ENCODE data around the gene OR11L1. TPM values are rescaled to one million over a fixed set of nuclear protein-coding genes. Genes with fewer than 3 reads are reported as not detected.

The OR11L1 gene
- total and polyA plus RNA-seq, 2 experiments from 2014 or later = not detected

DNA sequence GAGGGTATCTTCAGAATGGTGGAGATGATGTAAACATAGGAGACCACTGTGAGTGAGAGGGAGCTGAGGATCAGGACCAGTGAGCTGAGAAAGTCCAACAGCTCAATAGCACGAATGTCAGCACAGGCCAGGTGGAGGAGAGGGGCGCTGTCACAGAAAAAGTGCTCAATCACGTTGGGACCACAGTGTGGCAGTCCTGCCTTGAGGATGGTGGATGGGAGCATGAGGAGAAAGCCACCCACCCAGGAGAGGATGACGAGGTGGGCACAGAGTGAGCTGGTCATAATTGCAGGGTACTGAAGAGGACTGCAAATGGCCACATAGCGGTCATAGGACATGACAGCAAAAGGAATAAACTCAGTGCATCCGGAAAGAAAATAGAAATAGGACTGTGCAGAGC, 8.1 kb downstream of the OR11L1 start:
- no peak overlapping the region for H3K27ac ChIP-seq
- 49% methylated on average over 6 of the region's 6 CpGs for WGBS (ENCODE audit: low lambda C conversion rate, missing lambda C conversion rate)
- no peak for TF ChIP-seq EZH2 (IDR thresholded peaks at IDR 0.05; ENCODE audit: borderline replicate concordance)
- TF ChIP-seq, protein P1, sequence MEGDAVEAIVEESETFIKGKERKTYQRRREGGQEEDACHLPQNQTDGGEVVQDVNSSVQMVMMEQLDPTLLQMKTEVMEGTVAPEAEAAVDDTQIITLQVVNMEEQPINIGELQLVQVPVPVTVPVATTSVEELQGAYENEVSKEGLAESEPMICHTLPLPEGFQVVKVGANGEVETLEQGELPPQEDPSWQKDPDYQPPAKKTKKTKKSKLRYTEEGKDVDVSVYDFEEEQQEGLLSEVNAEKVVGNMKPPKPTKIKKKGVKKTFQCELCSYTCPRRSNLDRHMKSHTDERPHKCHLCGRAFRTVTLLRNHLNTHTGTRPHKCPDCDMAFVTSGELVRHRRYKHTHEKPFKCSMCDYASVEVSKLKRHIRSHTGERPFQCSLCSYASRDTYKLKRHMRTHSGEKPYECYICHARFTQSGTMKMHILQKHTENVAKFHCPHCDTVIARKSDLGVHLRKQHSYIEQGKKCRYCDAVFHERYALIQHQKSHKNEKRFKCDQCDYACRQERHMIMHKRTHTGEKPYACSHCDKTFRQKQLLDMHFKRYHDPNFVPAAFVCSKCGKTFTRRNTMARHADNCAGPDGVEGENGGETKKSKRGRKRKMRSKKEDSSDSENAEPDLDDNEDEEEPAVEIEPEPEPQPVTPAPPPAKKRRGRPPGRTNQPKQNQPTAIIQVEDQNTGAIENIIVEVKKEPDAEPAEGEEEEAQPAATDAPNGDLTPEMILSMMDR (IDR thresholded peaks at IDR 0.05; ENCODE audit: poor library complexity) = no peak
- no peak for TF ChIP-seq EZH2phosphoT487 (IDR thresholded peaks at IDR 0.05; ENCODE audit: low read depth, severe bottlenecking, unreplicated experiment)

DNA sequence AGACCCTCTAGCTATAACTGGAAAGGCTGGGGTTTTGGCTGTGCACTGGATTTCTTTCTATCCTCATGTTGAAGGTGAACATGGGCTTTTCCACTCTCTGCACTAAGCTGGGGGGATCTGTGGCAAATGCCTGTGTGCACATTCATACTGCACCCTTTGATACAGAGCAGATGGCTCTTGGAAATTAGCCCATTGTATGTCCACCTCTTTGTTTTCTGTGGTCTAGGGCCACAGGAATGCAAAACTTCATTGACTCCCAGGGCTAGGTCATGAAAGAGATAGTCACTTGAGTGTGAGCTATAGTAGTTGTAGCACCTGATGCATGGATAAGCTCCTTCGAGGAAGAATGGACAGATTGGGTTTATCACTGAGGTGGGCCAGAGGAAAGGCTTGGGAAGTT, 12.0 kb downstream of the OR11L1 start:
- Histone ChIP-seq H3K36me3 (replicated peaks; ENCODE audit: insufficient read depth, low read depth) (no peaks in the 10 kb centered on the region), H3K9me3 (ENCODE audit: low read depth) (peaks cover 2% of the 10 kb centered on the region), H3K79me2 (no peaks in the 10 kb centered on the region), H3K4me3 (no peak overlapping the region), H3K9me2 (replicated peaks; ENCODE audit: insufficient read depth) (no peaks in the 10 kb centered on the region), H2AFZ (no peak overlapping the region), H3K27me3 (no peaks in the 10 kb centered on the region), H3K4me1 (ENCODE audit: insufficient read depth) (no peaks in the 10 kb centered on the region), H3K27ac (no peak overlapping the region), H3K4me2 (no peak overlapping the region), H4K20me1 (ENCODE audit: insufficient read depth, poor library complexity, severe bottlenecking) (no peaks in the 10 kb centered on the region)
- 0% methylated on average over 1 of the region's 1 CpG for WGBS (ENCODE audit: low lambda C conversion rate, missing lambda C conversion rate)
- TF ChIP-seq, protein P1 (IDR thresholded peaks at IDR 0.05; ENCODE audit: poor library complexity) = no peak
- TF ChIP-seq EZH2phosphoT487 (IDR thresholded peaks at IDR 0.05; ENCODE audit: low read depth, severe bottlenecking, unreplicated experiment) (no peak), EZH2 (IDR thresholded peaks at IDR 0.05; ENCODE audit: borderline replicate concordance) (no peak)
- no peak for DNase-seq (ENCODE audit: low spot score)

More for the DNA sequence above, 8.1 kb downstream of the OR11L1 start:
- DNase-seq (ENCODE audit: low spot score) = no peak
- Histone ChIP-seq H3K4me2 (no peak overlapping the region), H3K9me3 (ENCODE audit: low read depth) (peaks cover 6% of the 10 kb centered on the region), H3K36me3 (replicated peaks; ENCODE audit: insufficient read depth, low read depth) (no peaks in the 10 kb centered on the region), H3K4me1 (ENCODE audit: insufficient read depth) (no peaks in the 10 kb centered on the region), H3K9me2 (replicated peaks; ENCODE audit: insufficient read depth) (no peaks in the 10 kb centered on the region), H2AFZ (no peak overlapping the region), H3K27me3 (no peaks in the 10 kb centered on the region), H3K4me3 (no peak overlapping the region), H4K20me1 (ENCODE audit: insufficient read depth, poor library complexity, severe bottlenecking) (no peaks in the 10 kb centered on the region), H3K79me2 (no peaks in the 10 kb centered on the region)

- Histone ChIP-seq H3K79me2 (no peaks in the 10 kb centered on the region), H3K4me1 (ENCODE audit: insufficient read depth) (no peaks in the 10 kb centered on the region), H3K4me2 (no peak overlapping the region), H3K4me3 (no peak overlapping the region), H3K36me3 (replicated peaks; ENCODE audit: insufficient read depth, low read depth) (no peaks in the 10 kb centered on the region), H3K9me2 (replicated peaks; ENCODE audit: insufficient read depth) (no peaks in the 10 kb centered on the region), H4K20me1 (ENCODE audit: insufficient read depth, poor library complexity, severe bottlenecking) (no peaks in the 10 kb centered on the region), H3K27me3 (no peaks in the 10 kb centered on the region), H2AFZ (no peak overlapping the region), H3K9me3 (ENCODE audit: low read depth) (no peaks in the 10 kb centered on the region), H3K27ac (no peak overlapping the region)
- TF ChIP-seq, protein P1 (IDR thresholded peaks at IDR 0.05; ENCODE audit: poor library complexity) = no peak
- TF ChIP-seq EZH2 (IDR thresholded peaks at IDR 0.05; ENCODE audit: borderline replicate concordance) = no peak
- TF ChIP-seq EZH2phosphoT487 (IDR thresholded peaks at IDR 0.05; ENCODE audit: low read depth, severe bottlenecking, unreplicated experiment) = no peak
- WGBS (ENCODE audit: low lambda C conversion rate, missing lambda C conversion rate) = 86% methylated on average over 13 of the region's 13 CpGs
- no peak for DNase-seq (ENCODE audit: low spot score)
Measured at GRCh38 chr1:247825362-247825761, 16.3 kb downstream of the OR11L1 start.

DNA sequence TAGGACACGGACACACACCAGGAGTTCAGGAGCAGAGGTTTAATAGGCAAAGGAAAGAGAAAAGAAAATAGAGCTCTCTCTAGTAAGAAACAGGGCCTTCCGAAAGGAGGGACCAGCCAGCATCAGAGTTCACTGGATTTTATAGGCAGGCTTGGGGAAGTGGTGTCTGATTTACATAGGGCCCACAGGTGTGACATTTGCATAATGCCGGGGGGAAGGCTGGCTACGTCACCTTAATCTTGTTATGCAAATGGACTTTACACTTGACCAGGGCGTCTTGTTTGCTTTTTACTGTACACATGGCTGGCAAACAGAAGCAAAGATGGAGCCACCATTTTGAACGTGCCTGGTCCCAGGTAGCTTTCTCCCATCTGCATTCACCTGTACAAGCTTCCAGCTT, 17.7 kb downstream of the OR11L1 start, which contains the start of gene OR14A16:
Gene OR14A16, minus strand, starts transcription at position 97 of the 400 bp plus-strand sequence. CDS start 8,390 bp downstream, outside the sequence.
- Histone ChIP-seq H3K4me3 (no peak within 1 kb of the TSS), H3K27me3 (no peaks in the 10 kb centered on the region), H4K20me1 (ENCODE audit: insufficient read depth, poor library complexity, severe bottlenecking) (no peaks in the 10 kb centered on the region), H3K36me3 (replicated peaks; ENCODE audit: insufficient read depth, low read depth) (no peaks in the 10 kb centered on the region), H3K4me2 (no peak within 1 kb of the TSS), H3K27ac (no peak within 1 kb of the TSS), H3K79me2 (no peaks in the 10 kb centered on the region), H2AFZ (no peak within 1 kb of the TSS), H3K9me3 (ENCODE audit: low read depth) (no peaks in the 10 kb centered on the region), H3K9me2 (replicated peaks; ENCODE audit: insufficient read depth) (no peaks in the 10 kb centered on the region), H3K4me1 (ENCODE audit: insufficient read depth) (no peaks in the 10 kb centered on the region)
- DNase-seq (ENCODE audit: low spot score) = no peak
- WGBS (ENCODE audit: low lambda C conversion rate, missing lambda C conversion rate) = 63% methylated on average over 6 of the region's 6 CpGs
- TF ChIP-seq, protein P1 (IDR thresholded peaks at IDR 0.05; ENCODE audit: poor library complexity) = no peak
- TF ChIP-seq EZH2phosphoT487 (IDR thresholded peaks at IDR 0.05; ENCODE audit: low read depth, severe bottlenecking, unreplicated experiment) (no peak), EZH2 (IDR thresholded peaks at IDR 0.05; ENCODE audit: borderline replicate concordance) (no peak)

Measured in hepatocyte (in vitro differentiated cells).